PC-3 (cell line): ENCODE results near the gene UBE2E2. TPM values are rescaled to one million over a fixed set of nuclear protein-coding genes. Genes with fewer than 3 reads are reported as not detected.

Source experiments
- ATAC-seq: fragments of 200-7000 bp; cut with Tn5 transposase; 2 replicates; pipeline ENCODE4 v1.9.1; 2020; ENCODE audit warnings: mild to moderate bottlenecking, moderate library complexity
- BruUV-seq: library from RNA; stranded (reverse); fragments of 400-500 nt; replicated peaks from 2 replicates; lab custom pipeline; 2021; lab: Mats Ljungman, UMichigan
- CTCF ChIA-PET: fragments of 300-600 bp; sonication (Branson Sonifier 250); formaldehyde crosslinking; loops from one replicate; lab custom pipeline; 2022; ENCODE audit warnings: antibody characterized with exemption; lab: Charles Lee
- POLR2A ChIA-PET: fragments of 300-600 bp; sonication (Branson Sonifier 250); formaldehyde crosslinking; loops from one replicate; lab custom pipeline; 2022; ENCODE audit warnings: antibody characterized with exemption; ENCODE audit not compliant: unreplicated experiment; lab: Charles Lee
- DNase-seq: peaks from one replicate; pipeline ENCODE4 v3.0.0-alpha.2; 2015
- H2AFZ ChIP-seq: fragments of 300-600 bp; sonication (generic); 2 replicates; pipeline ENCODE4 v1.6.0; 2016; ENCODE audit warnings: antibody characterized with exemption, low read length
- H3F3A ChIP-seq: fragments of 300-600 bp; sonication (generic); one replicate; pipeline ENCODE4 v1.6.0; 2017; ENCODE audit warnings: antibody characterized with exemption, low read length, control low read depth, mild to moderate bottlenecking; ENCODE audit not compliant: unreplicated experiment
- H3K27ac ChIP-seq: fragments of 300-600 bp; sonication (generic); 2 replicates; pipeline ENCODE4 v1.5.1; 2016; ENCODE audit warnings: mild to moderate bottlenecking, low read length
- H3K27me3 ChIP-seq: fragments of 300-600 bp; sonication (generic); 2 replicates; pipeline ENCODE4 v1.6.1; 2016; ENCODE audit warnings: low read length, mixed read lengths
- H3K36me3 ChIP-seq: fragments of 300-600 bp; sonication (generic); 2 replicates; pipeline ENCODE4 v1.6.1; 2016; ENCODE audit warnings: low read depth, mixed run types, low read length, mixed read lengths
- H3K4me1 ChIP-seq: fragments of 300-600 bp; sonication (generic); 2 replicates; pipeline ENCODE4 v1.5.1; 2016; ENCODE audit warnings: low read length; ENCODE audit not compliant: insufficient read depth
- H3K4me2 ChIP-seq: fragments of 300-600 bp; sonication (generic); 2 replicates; pipeline ENCODE4 v1.6.0; 2016; ENCODE audit warnings: low read length
- H3K4me3 ChIP-seq: fragments of 300-600 bp; sonication (generic); 2 replicates; pipeline ENCODE4 v1.5.1; 2016; ENCODE audit warnings: mild to moderate bottlenecking, low read length, mixed read lengths
- H3K79me2 ChIP-seq: fragments of 300-600 bp; sonication (generic); 2 replicates; pipeline ENCODE4 v1.6.1; 2017; ENCODE audit warnings: low read length, mixed read lengths
- H3K9ac ChIP-seq: fragments of 300-600 bp; sonication (generic); 2 replicates; pipeline ENCODE4 v1.6.0; 2016; ENCODE audit warnings: mild to moderate bottlenecking, low read length
- H3K9me2 ChIP-seq: fragments of 300-600 bp; sonication (generic); replicated peaks from 2 replicates; pipeline ENCODE4 v1.6.1; 2016; ENCODE audit warnings: mixed run types, low read length, mixed read lengths
- H3K9me3 ChIP-seq: fragments of 300-600 bp; sonication (generic); 2 replicates; pipeline ENCODE4 v1.6.1; 2016; ENCODE audit warnings: low read length, mixed read lengths
- H4K20me1 ChIP-seq: fragments of 300-600 bp; sonication (generic); 2 replicates; pipeline ENCODE4 v1.6.1; 2016; ENCODE audit warnings: low read length, mixed read lengths
- CTCF ChIP-seq: fragments of 300-600 bp; sonication (generic); conservative IDR thresholded peaks from 2 replicates; pipeline ENCODE4 v1.5.1; 2017; ENCODE audit warnings: antibody characterized with exemption, low read depth, mild to moderate bottlenecking, low read length
- EZH2 ChIP-seq: fragments of 300-600 bp; sonication (generic); IDR thresholded peaks from one replicate; pipeline ENCODE4 v1.6.1; 2017; ENCODE audit warnings: antibody characterized with exemption, mild to moderate bottlenecking, low read length; ENCODE audit not compliant: unreplicated experiment
- EZH2phosphoT487 ChIP-seq: fragments of 300-600 bp; sonication (generic); IDR thresholded peaks from 2 replicates; pipeline ENCODE4 v1.6.1; 2018; ENCODE audit warnings: mild to moderate bottlenecking, antibody characterized with exemption, low read length, borderline replicate concordance
- intact Hi-C: fragments of 100-400 bp; cut with micrococcal nuclease; formaldehyde crosslinking; loops from 2 replicates; pipeline ENCODE4 v1.9.0; 2023
- total RNA-seq: library from RNA; depleted of rRNA; stranded (reverse); fragments of >200 nt; gene quantifications from 2 replicates; pipeline ENCODE4 v1.2.3, GENCODE V29; 2014

The UBE2E2 gene
- total RNA-seq, 1 experiment from 2014 or later, result 25.6 TPM

DNA sequence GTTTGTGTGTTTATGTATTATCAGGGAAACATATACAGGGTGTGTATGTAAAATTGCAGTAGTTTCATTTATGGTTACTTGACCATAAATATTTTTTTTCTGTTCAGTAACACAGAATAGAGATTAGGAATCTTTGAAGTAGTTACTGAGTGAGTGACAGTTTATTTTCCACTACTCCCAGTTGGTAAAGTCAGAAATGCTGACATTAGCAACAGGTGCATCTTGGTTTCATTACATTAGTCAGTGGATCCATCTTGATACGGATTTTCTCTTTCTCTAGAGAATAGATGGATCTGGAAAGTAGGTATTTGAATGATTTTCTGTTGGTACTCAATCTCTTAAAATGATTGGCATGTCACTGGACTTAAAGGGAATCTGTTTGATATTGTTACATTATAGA lies 6.0 kb downstream of the UBE2E2 start:
- Histone ChIP-seq H3K9me3 (no peaks in the 10 kb centered on the region), H3K9ac (no peak overlapping the region), H3K4me2 (no peak overlapping the region), H3F3A (no peaks in the 10 kb centered on the region), H4K20me1 (peaks cover 25% of the 10 kb centered on the region), H3K27ac (no peak overlapping the region), H3K27me3 (no peaks in the 10 kb centered on the region), H3K36me3 (peaks cover 8% of the 10 kb centered on the region), H3K4me3 (no peak overlapping the region), H3K4me1 (peaks cover 9% of the 10 kb centered on the region), H3K79me2 (peaks cover 94% of the 10 kb centered on the region), H3K9me2 (no peaks in the 10 kb centered on the region), H2AFZ (no peak overlapping the region)
- CTCF ChIA-PET, result no interaction called here
- BruUV-seq, result no TSS peak
- ATAC-seq (no peak), DNase-seq (no peak)
- POLR2A ChIA-PET, result no interaction called here
- intact Hi-C loops, result no loop called here
- TF ChIP-seq CTCF (no peak), EZH2 (no peak), EZH2phosphoT487 (no peak)

- H3K4me2 ChIP-seq, result no peak overlapping the region
- H2AFZ ChIP-seq, result no peak overlapping the region
- TF ChIP-seq CTCF (no peak), EZH2 (no peak), EZH2phosphoT487 (no peak)
- H3K36me3 ChIP-seq, result peaks cover 8% of the 10 kb centered on the region
- ChIA-PET CTCF (no interaction called here), POLR2A (no interaction called here)
- H3K79me2 ChIP-seq, result peaks cover 92% of the 10 kb centered on the region
- intact Hi-C loops, result no loop called here
- ATAC-seq (no peak), DNase-seq (no peak)
- no peaks in the 10 kb centered on the region for H3K9me2 ChIP-seq
- no peaks in the 10 kb centered on the region for H3F3A ChIP-seq
- no peak overlapping the region for H3K9ac ChIP-seq
- H3K9me3 ChIP-seq, result no peaks in the 10 kb centered on the region
- H3K4me1 ChIP-seq, result peaks cover 3% of the 10 kb centered on the region
- no peak overlapping the region for H3K27ac ChIP-seq
- peaks cover 17% of the 10 kb centered on the region for H4K20me1 ChIP-seq
- no peak overlapping the region for H3K4me3 ChIP-seq
- no TSS peak for BruUV-seq
- H3K27me3 ChIP-seq, result no peaks in the 10 kb centered on the region
Observed at GRCh38 chr3:23209747-23210487, 6.8 kb downstream of the UBE2E2 start.

DNA sequence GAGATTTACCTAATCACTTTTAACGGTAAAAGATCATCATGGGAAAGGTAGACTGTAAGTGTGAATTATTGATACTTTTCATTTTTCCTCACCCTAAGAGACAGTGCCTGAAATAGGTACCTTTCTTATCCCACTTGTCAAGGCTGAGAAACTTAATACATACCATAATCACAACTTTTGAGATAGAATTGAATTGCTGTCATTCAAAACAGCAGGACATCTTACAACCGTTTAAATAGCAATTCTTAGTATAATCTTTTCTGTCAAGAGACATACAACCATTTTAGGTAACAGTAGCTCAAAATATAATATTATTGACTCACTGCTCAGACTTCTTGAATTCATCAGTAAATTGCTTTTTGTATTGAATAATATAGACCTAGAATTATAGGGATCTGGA lies 10.7 kb downstream of the UBE2E2 start:
- peaks cover 2% of the 10 kb centered on the region for H4K20me1 ChIP-seq

More for the DNA sequence above, 10.7 kb downstream of the UBE2E2 start:
- ATAC-seq, result no peak
- Histone ChIP-seq H3K9ac (no peak overlapping the region), H3K27ac (no peak overlapping the region), H3K27me3 (no peaks in the 10 kb centered on the region), H3K4me2 (no peak overlapping the region), H3K9me3 (no peaks in the 10 kb centered on the region), H3K4me1 (peaks cover 9% of the 10 kb centered on the region), H3K36me3 (peaks cover 5% of the 10 kb centered on the region), H3K79me2 (peaks cover 82% of the 10 kb centered on the region), H3K9me2 (no peaks in the 10 kb centered on the region), H2AFZ (no peak overlapping the region), H3K4me3 (no peak overlapping the region), H3F3A (no peaks in the 10 kb centered on the region)
- BruUV-seq, result no TSS peak
- ChIA-PET CTCF (no interaction called here), POLR2A (no interaction called here)
- TF ChIP-seq EZH2phosphoT487, result no peak
- no peak for TF ChIP-seq CTCF
- no peak for TF ChIP-seq EZH2
- DNase-seq, result no peak
- intact Hi-C loops, result no loop called here
